ENCODE data around the gene TMCO6.
A peak's percentile ranks its signal among the peaks of the same experiment; 100 is the strongest.
"Not testable (repeated sequence)": the region's sequence is repeated elsewhere in the genome, so short reads cannot be mapped to it uniquely, and the experiment has no call there.

TMCO6 gene

DNA sequence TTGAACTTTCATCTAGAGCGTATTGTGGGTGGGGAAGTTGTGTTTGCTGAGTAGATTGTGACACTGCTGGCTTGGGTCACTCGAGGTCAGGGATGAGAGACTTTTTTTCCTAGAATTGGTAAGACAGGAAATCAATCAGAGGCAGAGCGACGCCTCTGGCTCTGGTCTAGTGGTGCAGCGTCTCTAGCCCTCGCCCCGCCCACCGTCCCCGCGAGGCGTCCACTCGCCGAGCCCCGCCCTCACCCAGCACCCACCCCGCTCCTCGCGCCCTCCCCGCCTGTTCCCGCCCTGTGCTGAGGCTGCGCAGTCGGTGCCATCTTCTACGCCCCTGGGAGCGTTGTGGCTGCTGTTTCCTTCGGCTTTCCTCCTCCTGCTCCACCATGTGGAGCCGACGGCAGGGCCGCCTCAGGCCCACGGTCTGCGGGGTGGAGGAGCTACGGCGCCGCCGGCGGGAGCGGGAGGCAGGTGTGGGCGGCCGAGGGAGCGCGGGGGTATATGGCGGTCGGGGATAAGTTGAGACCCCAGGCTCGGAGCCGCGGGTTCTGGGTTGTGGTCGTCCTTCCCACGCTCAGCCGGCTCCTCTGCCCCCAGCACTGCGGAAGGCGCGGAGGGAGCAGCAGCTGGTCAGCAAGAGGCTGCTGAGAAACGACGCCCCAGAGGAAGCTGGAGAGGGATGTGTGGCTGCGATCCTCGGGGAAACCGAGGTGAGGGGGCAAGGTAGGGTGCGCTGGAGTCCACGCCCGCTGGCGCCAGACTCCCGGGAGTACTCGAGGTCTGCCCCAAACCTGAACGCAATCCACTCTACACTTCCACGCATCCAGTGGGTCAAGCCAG lies at the start of gene TMCO6:
Gene TMCO6, plus strand, starts transcription at position 304 of the 834 bp plus-strand sequence. Its CDS starts 77 bp downstream, at position 381.
- peak; percentile 83 to 84 for DNase-seq (ENCODE audit: low read depth in 2 of 2)

DNA sequence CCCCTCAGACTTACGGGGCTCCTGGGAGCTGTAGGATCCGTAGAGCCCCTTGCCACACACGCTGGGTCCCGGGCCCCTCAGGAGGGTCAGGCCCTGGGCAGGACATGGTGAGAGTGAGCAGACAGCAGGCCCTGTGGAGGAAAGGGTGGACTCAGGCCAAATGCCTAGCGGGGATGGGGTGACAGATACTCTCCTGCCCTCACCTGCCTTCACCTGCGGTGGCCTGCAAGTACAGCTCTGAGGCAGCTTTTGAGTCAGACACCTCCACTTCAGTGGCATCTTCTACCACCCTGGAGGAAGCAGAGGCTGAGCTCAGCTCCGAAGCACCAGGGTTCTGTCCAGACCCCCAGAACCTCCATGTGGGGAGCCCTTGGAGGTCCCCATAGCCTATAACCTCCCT lies 48.4 kb upstream of the TMCO6 start:
- no peak for DNase-seq (ENCODE audit: low read depth in 2 of 2)

DNA sequence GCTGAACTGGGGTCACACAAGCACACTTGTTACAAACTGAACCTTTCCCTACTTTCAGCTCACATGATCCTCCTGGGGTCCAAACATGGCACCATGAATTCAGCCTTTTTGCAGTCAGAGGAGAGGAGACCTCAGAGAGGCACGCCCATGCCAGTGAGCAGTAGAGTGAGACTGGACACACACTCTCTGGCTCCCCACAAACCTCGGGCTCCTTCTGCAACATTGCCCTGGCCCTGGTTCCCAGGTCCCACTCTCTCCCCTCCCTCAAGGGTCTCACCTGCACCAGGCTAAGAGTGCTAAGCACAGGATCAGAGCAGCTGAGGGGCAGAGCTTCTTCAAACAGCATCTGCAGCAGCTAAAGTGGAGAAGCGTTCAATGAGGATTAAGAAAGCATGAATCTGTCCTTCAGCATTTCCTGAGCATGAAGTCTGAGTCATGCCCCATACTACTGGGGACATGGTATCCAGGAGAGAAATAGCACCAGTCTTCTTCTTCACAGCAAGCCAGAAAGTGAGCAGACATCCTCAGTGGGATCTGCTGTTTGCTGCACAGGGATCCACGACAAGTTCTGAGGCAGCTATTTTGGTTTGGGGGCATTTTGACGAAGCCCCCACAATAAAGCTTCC lies 47.4 kb upstream of the TMCO6 start:
- DNase-seq (ENCODE audit: low read depth in 2 of 2), result no peak

DNA sequence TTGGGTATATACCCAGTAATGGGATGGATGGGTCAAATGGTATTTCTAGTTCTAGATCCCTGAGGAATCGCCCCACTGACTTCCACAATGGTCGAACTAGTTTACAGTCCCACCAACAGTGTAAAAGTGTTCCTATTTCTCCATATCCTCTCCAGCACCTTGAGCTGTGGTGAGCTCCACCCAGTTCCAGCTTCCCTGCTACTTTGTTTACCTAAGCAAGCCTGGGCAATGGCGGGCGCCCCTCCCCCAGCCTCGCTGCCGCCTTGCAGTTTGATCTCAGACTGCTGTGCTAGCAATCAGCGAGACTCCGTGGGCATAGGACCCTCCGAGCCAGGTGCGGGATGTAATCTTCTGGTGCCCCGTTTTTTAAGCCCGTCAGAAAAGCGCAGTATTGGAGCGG lies 46.2 kb upstream of the TMCO6 start:
- DNase-seq (ENCODE audit: low read depth in 2 of 2), result not testable (repeated sequence)

DNA sequence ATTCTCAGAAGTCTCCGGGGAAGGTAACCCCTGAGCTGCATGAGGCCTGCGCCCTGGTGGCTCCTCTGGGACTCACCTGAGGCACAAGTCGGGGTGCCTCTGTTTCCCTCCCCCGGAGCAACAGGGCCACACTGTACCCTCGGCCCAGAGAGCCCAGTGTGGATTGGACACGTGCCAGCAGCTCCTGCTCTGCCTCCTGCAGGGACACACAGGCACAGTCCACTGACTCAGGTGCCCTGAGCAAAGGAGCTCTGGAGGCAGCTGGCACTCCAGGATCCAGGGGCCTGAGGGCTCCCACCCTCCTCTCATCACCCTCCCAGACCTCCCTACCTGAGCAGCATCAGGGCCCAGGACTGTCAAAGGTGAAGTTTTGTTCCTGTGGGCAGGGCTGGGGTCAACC lies 45.1 kb upstream of the TMCO6 start:
- DNase-seq (ENCODE audit: low read depth in 2 of 2), result no peak

DNA sequence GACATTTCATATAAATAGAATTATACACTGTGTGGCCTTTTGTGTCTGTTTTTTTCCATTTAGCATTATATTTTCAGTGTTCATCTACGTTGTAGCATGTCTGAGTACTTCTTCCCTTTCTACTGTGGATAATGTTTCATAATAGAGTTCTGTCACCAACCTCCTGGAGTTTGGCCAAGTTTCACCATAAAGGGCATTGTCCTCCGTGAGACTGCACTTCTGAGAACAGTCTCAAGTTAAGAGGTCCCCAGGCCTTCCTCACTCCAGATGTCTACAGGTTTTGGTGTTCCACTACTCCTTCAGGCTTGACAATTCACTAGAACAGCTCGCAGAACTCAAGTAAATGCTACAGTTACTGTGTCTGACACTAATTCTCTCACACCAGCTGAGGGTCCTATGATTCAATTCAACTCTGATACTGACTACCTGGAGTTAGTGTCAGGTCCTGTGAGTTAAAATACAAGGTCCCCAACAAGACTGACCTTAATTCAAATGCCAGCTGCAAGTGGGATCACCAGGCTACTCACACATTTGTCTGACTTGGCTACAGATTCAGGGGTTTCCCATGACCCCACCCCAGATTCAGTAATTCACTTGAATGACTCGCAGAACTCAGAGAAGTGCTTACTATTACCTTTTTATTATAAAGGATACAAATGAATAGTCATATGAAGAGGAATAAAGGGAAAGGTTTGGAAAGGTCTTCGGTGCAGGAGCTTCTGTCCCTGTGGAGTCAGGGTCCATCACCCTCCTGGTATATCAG lies 43.5 kb upstream of the TMCO6 start:
- DNase-seq (ENCODE audit: low read depth in 2 of 2), result no peak

DNA sequence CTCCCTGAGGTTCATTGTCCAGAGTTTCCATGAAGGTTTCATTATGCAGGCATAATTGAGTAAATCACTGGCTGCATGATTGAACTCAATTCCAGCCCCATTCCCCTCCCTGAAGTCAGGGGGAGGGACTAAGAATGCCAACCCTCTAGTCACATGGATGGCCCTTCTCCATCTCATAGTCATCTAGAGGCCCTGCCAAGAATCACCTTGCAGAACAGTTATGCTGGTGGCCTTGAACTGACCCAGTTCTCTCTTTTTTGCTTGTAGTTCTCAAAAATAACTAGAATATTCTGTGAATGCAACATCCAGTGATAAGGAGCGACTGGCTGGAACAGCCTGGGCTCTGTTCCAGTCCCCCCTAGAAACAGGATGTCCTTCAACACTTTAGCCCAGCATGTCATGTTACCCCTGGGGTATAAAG lies 42.9 kb upstream of the TMCO6 start:
- no peak for DNase-seq (ENCODE audit: low read depth in 2 of 2)

DNA sequence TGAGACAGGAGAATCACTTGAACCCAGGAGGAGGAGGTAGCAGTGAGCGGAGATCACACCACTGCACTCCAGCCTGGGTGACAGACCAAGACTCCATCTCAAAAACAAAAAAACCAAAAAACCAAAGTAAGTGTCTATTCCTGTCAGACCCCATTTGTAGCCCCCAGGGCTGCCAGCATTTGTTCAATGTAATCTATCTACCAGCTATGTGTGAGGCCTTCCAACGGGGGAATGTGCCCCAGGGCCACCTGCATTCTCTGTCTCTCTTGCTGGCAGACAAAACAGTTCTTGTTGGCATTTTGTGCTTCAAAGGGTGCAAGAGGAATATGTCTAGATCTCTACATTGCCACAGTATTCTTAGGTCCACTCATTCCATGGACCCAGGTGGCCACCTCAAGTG lies 40.4 kb upstream of the TMCO6 start:
- no peak for DNase-seq (ENCODE audit: low read depth in 2 of 2)

DNA sequence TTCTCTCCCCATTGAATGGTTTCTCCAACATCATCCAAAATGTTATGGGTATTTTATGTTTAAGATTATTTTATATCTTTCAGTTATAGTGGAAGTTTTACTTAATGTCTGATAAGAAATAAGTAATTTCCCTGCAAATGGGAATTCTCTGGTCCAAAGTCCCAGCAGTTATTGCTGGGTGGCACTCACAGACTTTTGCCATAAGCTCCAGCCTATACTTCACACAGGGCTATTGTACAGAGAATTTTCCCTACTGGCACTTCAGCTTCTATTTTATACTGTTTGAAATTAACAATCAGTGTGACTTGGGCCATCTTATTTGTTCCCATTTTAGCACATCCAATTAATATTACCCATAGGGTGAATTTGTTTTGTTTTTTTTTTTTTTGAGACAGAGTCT lies 39.2 kb upstream of the TMCO6 start:
- no peak for DNase-seq (ENCODE audit: low read depth in 2 of 2)

DNA sequence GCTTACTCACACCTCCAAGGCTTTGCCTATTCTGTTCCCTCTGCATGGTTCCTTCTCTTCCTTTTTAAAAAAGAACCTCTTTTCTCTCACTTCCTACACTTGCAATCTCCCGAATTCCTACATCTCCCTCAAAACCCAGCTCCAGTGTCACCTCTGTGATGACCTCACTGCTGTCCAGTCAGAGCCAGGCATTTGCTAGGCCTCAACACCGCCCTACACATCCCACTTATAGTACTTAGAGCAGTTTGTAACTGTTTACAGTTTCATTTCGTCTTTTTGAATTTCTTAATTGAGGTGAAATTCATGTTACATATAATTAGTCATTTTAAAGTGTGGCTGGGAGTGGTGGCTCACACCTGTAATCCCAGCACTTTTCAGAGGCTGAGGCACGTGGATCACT lies 37.1 kb upstream of the TMCO6 start:
- DNase-seq (ENCODE audit: low read depth in 2 of 2), result no peak

DNA sequence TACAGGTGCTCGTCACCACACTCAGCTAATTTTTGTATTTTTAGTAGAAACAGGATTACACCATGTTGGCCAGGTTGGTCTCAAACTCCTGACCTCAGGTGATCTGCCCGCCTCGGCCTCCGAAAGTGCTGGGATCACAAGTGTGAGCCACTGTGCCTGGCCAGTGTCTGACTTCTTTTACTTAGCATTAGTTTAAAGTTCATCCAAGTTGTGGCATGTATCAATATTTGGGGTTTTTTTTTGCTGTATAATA lies 35.9 kb upstream of the TMCO6 start:
- not testable (repeated sequence) for DNase-seq (ENCODE audit: low read depth in 2 of 2)

DNA sequence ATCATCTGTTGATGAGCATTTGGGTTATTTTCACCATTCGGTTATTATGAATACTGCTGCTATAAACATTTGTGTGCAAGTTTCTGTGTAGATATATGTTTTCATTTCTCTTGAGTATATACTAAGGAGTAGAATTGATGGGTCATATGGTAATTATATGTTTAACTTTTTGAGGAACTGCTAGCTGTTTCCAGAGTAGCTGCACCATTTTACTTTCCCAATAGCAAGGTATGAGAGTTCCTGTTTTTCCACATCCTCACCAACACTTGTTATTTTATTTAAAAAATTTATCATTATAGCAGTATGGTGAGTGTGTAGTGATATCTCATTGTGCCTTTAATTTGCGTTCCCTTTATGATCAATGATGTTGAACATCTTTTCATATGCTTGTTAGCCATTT lies 35.5 kb upstream of the TMCO6 start:
- no peak for DNase-seq (ENCODE audit: low read depth in 2 of 2)

DNA sequence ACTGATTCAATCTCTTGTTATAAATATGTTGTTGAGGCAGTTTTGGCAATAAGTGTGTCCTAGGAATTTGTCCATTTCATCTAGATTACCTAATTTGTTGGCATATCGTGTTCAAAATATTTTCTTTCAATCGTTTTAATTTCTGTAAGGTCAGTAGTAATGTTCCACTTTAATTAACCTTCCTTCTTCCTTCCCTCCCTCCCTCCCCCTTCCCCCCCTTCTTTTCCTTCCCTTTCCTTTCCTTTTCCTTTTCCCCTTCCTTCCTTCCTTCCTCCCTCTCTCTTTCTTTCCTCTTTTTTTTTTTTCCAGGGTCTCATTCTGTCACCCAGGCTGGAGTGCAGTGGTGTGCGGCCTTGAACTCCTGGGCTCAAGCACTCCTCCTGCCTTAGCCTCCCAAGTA lies 33.4 kb upstream of the TMCO6 start:
- no peak for DNase-seq (ENCODE audit: low read depth in 2 of 2)

DNA sequence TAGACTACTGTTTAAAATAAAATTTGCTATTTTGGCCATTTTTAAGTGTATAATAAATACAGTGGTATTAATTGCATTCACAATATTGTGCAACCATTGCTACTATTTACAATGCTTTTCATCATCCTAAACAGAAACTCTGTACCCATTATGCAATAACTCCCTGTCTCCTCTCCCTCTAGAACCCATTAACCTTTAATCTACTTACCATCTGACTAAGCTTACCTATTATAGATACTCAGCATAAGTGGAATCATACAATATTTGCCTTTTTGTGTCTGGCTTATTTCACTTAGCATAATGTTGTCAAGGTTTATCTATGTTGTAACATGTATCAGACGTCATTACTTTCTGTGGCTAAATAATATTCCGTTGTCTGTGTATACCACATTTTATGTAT lies 32.2 kb upstream of the TMCO6 start:
- DNase-seq (ENCODE audit: low read depth in 2 of 2), result no peak

DNA sequence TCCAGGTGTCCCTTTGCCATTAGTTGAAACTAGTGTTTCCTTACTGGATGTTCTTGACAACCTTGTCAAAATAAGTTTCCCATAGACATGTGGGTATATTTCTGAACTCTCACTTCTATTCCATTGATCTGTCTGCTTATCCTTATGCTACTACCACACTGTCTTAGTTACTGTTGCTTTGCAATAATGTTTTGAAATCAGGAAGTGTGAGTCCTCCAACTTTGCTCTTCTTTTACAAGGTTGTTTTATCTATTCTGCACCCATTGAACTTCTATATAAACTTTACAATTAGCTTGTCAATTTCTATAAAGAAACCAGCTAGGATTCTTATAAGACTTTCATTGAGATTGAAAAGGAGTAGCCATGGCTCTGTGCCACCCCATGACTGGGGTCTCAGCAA lies 30.5 kb upstream of the TMCO6 start:
- no peak for DNase-seq (ENCODE audit: low read depth in 2 of 2)

DNA sequence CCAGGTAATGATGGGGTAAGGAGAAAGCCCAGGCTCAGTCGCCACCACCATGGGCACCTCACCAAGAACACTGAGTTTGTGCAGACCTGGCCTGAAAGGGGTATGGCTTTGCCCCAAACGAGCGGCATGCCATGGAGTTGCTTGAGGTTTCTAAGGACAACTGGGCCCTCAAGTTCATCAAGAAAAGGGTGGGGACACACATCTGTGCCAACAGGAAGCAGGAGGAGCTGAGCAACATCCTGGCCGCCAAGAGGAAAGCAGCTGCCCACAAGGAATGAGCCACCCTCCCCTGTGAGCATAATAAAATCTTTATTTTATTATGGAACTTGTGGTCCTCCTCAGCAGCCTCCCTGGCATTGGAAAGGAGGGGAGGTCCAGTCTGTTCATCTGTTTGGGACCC lies 30.1 kb upstream of the TMCO6 start:
- DNase-seq (ENCODE audit: low read depth in 2 of 2), result no peak

DNA sequence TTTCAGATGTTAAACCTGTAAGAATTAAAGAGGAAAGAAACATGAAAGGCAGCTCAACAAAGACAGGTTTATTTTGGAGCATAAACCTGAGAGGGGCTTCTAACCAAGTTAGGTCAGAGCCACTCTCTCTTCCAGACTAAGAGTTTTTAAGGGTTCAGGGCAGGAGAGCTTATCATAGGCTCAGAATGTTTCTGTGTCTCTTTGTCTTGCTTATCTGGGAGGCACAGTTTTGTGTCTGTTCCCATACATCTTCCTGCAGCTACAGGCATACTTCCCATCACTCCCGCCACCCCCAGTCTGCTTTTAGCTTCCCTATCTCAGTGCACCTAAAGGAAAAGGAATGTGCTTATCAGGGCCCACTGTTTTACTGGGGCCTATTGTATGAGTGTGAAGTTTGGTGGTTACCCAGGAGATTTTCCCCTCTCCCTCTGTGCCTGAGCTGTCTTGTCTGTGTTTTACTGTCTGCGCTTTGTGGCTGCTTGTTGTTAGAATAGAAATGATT lies 28.2 kb upstream of the TMCO6 start:
- DNase-seq (ENCODE audit: low read depth in 2 of 2), result no peak

DNA sequence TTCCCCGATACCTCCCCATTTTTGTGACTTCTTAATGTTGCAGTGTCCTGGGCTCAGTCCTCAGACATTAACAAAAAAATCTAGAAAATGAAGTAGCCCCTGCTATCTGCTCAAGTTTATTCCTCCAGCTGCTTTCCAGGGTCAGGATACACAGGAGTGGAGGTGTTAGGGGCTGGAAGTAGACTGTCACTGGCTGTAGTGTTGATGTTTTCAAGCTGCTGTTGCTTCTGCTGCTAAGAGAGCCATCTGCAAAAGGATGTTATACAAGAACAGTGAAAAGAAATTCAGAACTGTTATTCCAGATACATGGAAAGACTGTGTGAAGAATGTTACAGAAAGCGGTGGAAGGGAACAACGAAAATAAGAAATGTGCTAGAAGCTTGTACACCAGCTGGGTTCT lies 16.9 kb upstream of the TMCO6 start:
- DNase-seq (ENCODE audit: low read depth in 2 of 2), result no peak

DNA sequence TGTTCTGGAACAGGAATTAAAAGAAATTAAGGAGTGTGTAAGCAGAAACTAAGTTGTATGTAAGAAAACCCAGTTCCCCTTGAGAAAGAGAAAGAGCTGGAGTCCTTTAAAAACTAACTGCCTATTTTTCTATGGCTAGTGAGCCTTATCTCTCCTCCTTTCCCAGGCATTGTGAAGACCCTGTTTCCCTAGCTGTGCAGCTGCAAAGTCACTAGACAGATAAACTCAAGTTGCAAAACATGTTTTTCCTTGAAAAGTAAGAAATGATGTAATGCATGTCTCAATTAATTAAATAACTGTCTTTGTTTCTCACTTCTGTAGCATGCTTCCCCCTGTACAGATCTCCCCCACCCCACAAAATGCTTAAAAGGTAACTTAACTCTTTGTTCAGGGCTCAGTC lies 16.2 kb upstream of the TMCO6 start:
- DNase-seq (ENCODE audit: low read depth in 2 of 2), result not testable (repeated sequence)

DNA sequence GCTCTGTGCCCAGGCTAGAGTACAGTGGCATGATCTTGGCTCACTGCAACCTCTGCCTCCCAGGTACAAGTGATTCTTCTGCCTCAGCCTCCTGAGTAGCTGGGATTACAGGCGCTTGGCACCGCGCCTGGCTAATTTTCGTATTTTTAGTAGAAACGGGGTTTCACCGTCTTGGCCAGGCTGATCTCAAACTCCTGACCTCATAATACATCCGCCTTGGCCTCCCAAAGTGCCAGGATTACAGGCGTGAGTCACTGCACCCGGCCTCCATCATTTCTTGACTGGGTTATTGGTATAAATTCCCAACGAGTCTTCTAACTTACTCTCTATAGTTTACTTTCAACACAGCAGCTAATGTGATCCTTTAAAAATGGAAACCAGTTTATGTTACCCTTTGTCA lies 14.4 kb upstream of the TMCO6 start:
- not testable (repeated sequence) for DNase-seq (ENCODE audit: low read depth in 2 of 2)

DNA sequence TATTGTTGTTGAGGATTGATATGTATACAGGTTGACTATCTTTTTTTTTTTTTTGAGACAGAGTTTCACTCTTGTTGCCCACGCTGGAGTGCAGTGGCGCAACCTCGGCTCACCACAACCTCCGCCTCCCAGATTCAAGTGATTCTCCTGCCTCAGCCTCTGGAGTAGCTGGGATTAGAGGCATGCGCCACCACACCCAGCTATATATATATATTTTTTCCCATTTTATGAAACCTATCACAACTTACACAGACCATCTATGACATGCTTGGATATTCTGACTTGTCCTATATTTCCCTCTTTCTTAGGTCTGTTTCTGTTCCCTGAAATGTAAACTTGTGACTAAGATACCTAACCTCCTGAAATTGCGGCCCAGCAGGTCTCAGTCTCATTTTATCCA lies 11.3 kb upstream of the TMCO6 start:
- DNase-seq (ENCODE audit: low read depth in 2 of 2), result no peak

DNA sequence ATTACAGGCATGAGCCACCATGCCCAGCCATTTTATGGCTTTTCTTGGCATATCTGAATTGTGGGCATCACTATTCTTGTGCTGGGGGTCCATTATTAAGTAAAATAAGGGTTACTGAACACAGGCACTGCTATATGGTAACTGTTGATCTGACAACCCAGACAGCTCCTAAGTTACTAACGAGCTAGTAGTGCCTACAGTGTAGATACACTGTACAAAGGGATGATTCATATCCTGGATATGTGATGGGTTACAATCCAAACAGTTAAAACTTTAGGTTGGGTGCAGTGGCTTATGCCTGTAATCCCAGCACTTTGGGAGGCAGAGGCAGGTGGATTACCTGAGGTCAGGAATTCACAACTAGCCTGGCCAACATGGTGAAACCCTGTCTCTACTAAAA lies 10.5 kb upstream of the TMCO6 start:
- no peak for DNase-seq (ENCODE audit: low read depth in 2 of 2)

Data from fibroblast of skin of left biceps (primary cell).